GM12878 (cell line): ENCODE measurements around the gene VSIG10L2. TPM values are rescaled to one million over a fixed set of nuclear protein-coding genes. Genes with fewer than 3 reads are reported as not detected.

Experiments
- ATAC-seq: fragments of 200-7000 bp; cut with Tn5 transposase; 3 replicates; pipeline ENCODE4 v1.9.1; 2020; ENCODE audit warnings: mild to moderate bottlenecking, moderate library complexity
- BruUV-seq: library from RNA; stranded (reverse); fragments of 400-500 nt; replicated peaks from 2 replicates; lab custom pipeline; 2021; lab: Mats Ljungman, UMichigan
- CTCF ChIA-PET: fragments of 300-600 bp; sonication (Branson Sonifier 250); formaldehyde crosslinking; extraction: SDS; loops from one replicate; lab custom pipeline; 2021; ENCODE audit warnings: inconsistent platforms; lab: Yijun Ruan, JAX
- POLR2A ChIA-PET: fragments of 350-600 bp; formaldehyde crosslinking; extraction: SDS; loops from one replicate; lab custom pipeline; 2021; ENCODE audit warnings: inconsistent platforms; lab: Charles Lee
- RAD21 ChIA-PET: fragments of 300-600 bp; sonication (Branson Sonifier 250); formaldehyde crosslinking; loops from one replicate; lab custom pipeline; 2023; ENCODE audit warnings: antibody characterized with exemption; ENCODE audit not compliant: unreplicated experiment; lab: Charles Lee
- SMC1A ChIA-PET: fragments of 300-600 bp; sonication (Branson Sonifier 250); formaldehyde crosslinking; loops from one replicate; lab custom pipeline; 2023; ENCODE audit not compliant: unreplicated experiment, uncharacterized antibody; lab: Charles Lee
- DNase-seq: peaks from one replicate; pipeline ENCODE4 v3.0.0-alpha.2; 2011; ENCODE audit warnings: low read depth, low spot score
- FAIRE-seq: peaks from 3 replicates; lab custom pipeline; 2011; peaks lifted over from hg19 to GRCh38; lab: Jason Lieb, UNC
- H2AFZ ChIP-seq: 2 replicates; pipeline ENCODE4 v1.6.0; 2011; ENCODE audit warnings: low read depth, low read length, control low read depth; ENCODE audit not compliant: control insufficient read depth
- H3K27ac ChIP-seq: 2 replicates; pipeline ENCODE4 v1.5.1; 2011; ENCODE audit warnings: control low read depth; ENCODE audit not compliant: control insufficient read depth, insufficient read depth
- H3K27me3 ChIP-seq, 2 experiments: replicated peaks in 1 of 2; 2 replicates each; pipeline versions ENCODE4 v1.6.0 to v1.6.1; 2011; ENCODE audit warnings: low read length in 1 of 2; ENCODE audit not compliant: control insufficient read depth in 2 of 2, insufficient read depth in 2 of 2
- H3K36me3 ChIP-seq, 2 experiments: 2 replicates each; pipeline ENCODE4 v1.5.1; 2011; ENCODE audit warnings: low read length in 1 of 2; ENCODE audit not compliant: control insufficient read depth in 2 of 2, insufficient read depth in 2 of 2
- H3K4me1 ChIP-seq: 2 replicates; pipeline ENCODE4 v1.6.1; 2011; ENCODE audit warnings: mild to moderate bottlenecking, low read length, moderate library complexity, mixed read lengths; ENCODE audit not compliant: control insufficient read depth, insufficient read depth
- H3K4me2 ChIP-seq: 2 replicates; pipeline ENCODE4 v1.6.0; 2011; ENCODE audit warnings: control low read depth; ENCODE audit not compliant: control insufficient read depth, insufficient read depth
- H3K4me3 ChIP-seq: fragments of 200-600 bp; sonication (generic); 2 replicates; pipeline ENCODE4 v1.5.1; 2016
- H3K79me2 ChIP-seq: 2 replicates; pipeline ENCODE4 v1.6.0; 2011; ENCODE audit warnings: low read length; ENCODE audit not compliant: control insufficient read depth, insufficient read depth
- H3K9ac ChIP-seq: 2 replicates; pipeline ENCODE4 v1.8.0; 2011; ENCODE audit warnings: low read length, control low read depth, mixed read lengths; ENCODE audit not compliant: control insufficient read depth, insufficient read depth
- H3K9me3 ChIP-seq: replicated peaks from 3 replicates; pipeline ENCODE4 v1.5.1; 2011; ENCODE audit warnings: mild to moderate bottlenecking, low read length; ENCODE audit not compliant: control insufficient read depth, insufficient read depth
- H4K20me1 ChIP-seq: 2 replicates; pipeline ENCODE4 v1.6.0; 2011; ENCODE audit not compliant: control insufficient read depth, insufficient read depth
- FOXK2 ChIP-seq: fragments of 450-650 bp; IDR thresholded peaks from 2 replicates; pipeline ENCODE4 v1.6.1; 2017; ENCODE audit warnings: mild to moderate bottlenecking, moderate library complexity
- SIX5 ChIP-seq: IDR thresholded peaks from 2 replicates; pipeline ENCODE4 v1.6.1; 2011; ENCODE audit warnings: mild to moderate bottlenecking, low read depth, low read length, moderate library complexity; ENCODE audit not compliant: severe bottlenecking
- ZBTB11 ChIP-seq: fragments of 450-650 bp; formaldehyde crosslinking; IDR thresholded peaks from 2 replicates; pipeline ENCODE4 v1.5.0; 2022; ENCODE audit warnings: mild to moderate bottlenecking, missing genetic modification characterization
- ZBTB33 ChIP-seq: fragments of 450-650 bp; IDR thresholded peaks from 2 replicates; pipeline ENCODE4 v1.6.1; 2017; ENCODE audit warnings: mild to moderate bottlenecking
- WGBS: methylation state at CpG from one replicate; pipeline ENCODE4 v1.1.6; 2016; ENCODE audit warnings: low lambda C conversion rate; ENCODE audit not compliant: insufficient replicate concordance, insufficient coverage; ENCODE audit errors: missing lambda C conversion rate; 5-methylcytosine and 5-hydroxymethylcytosine counted together
- in situ Hi-C: fragments of 300-500 bp; cut with MboI; formaldehyde crosslinking; loops from 9 replicates; pipeline ENCODE4 v1.14.3; 2018; ENCODE audit warnings: mixed read lengths
- intact Hi-C: fragments of 100-400 bp; cut with micrococcal nuclease; formaldehyde crosslinking; loops from one replicate; pipeline ENCODE4 v1.14.2; 2022; ENCODE audit not compliant: unreplicated experiment
- polyA plus RNA-seq, 11 experiments: library from polyadenylated mRNA; depleted of rRNA in 4 of 11; unstranded in 6 of 11; stranded (reverse) in 5 of 11; fragments of >200 nt; fragmentation: Nextera tagmentation in 4 of 11; fragmentation: Illumina TruSeq in 1 of 11; extraction: Ambion mirVana in 4 of 11; extraction: Trizol in 1 of 11; gene quantifications; 1 replicate in 1 of 11; 2 replicates in 10 of 11; pipeline versions ENCODE4 v1.2.1 to v1.2.3, GENCODE V29; 2011 to 2016; ENCODE audit warnings: inconsistent platforms in 2 of 11, missing spikeins in 2 of 11, low read depth in 1 of 11
- total RNA-seq, 4 experiments: library from RNA; depleted of rRNA in 3 of 4; stranded (reverse); fragments of >200 nt in 3 of 4; fragmentation: Illumina TruSeq in 1 of 4; extraction: Trizol in 1 of 4; gene quantifications; 2 replicates each; pipeline versions ENCODE4 v1.2.1 to v1.2.3, GENCODE V29; 2013 to 2021

VSIG10L2 gene
- total and polyA plus RNA-seq, 10 of the 15 experiments (the other 5 are each of a cell fraction or from before 2014, with no cell fraction given) = 0.02 TPM; not detected in 9

- in situ Hi-C loops = no loop called here
- CTCF ChIA-PET = interaction anchor here (0.7 to 5.9 kb wide), 6 partner anchors 13 to 560 kb away, joined by 3 to 120 read pairs (median 4); no protein-coding TSS in a partner anchor
- no TSS peak for BruUV-seq
These were observed 20.6 kb upstream of the VSIG10L2 start for GRCh38 chr11:125925247-125925740.

More at GRCh38 chr11:125925247-125925740, 20.6 kb upstream of the VSIG10L2 start:
- Histone ChIP-seq H3K27ac (no peak overlapping the region), H3K9me3 (no peaks in the 10 kb centered on the region), H3K4me2 (no peak overlapping the region), H3K9ac (no peak overlapping the region), H3K4me3 (no peak overlapping the region), H3K27me3 (no peaks in the 10 kb centered on the region), H2AFZ (no peak overlapping the region), H3K79me2 (no peaks in the 10 kb centered on the region), H3K4me1 (no peaks in the 10 kb centered on the region), H3K36me3 (no peaks in the 10 kb centered on the region), H4K20me1 (no peaks in the 10 kb centered on the region)
- ChIA-PET SMC1A (interaction anchor here (0.6 to 6.3 kb wide), 5 partner anchors 15 to 270 kb away, joined by 3 to 61 read pairs (median 5); no protein-coding TSS in a partner anchor), POLR2A (no interaction called here), RAD21 (interaction anchor here (1.1 to 3.7 kb wide), 2 partner anchors 264 to 268 kb away, joined by 4 to 27 read pairs; no protein-coding TSS in a partner anchor)
- intact Hi-C loops = loop anchor here (10.0 kb wide), 1 partner anchor 390 kb away; no protein-coding TSS in a partner anchor
- TF ChIP-seq ZBTB33 (no peak), FOXK2 (no peak), ZBTB11 (no peak), SIX5 (no peak)
- WGBS = 15% methylated on average over 6 of the region's 6 CpGs
- DNase-seq (no peak), ATAC-seq (no peak), FAIRE-seq (no peak)
